HPDE6-E6E7 (cell line): ENCODE measurements around the gene ANAPC16.
"Not testable (repeated sequence)": the region's sequence is repeated elsewhere in the genome, so short reads cannot be mapped to it uniquely, and the experiment has no call there.

Experiments
- DNase-seq: peaks from one replicate; pipeline ENCODE4 v3.0.0; 2011; ENCODE audit warnings: missing footprints; ENCODE audit errors: extremely low spot score

ANAPC16 gene

GRCh38 chr10:72215611-72216549 is at the start of gene ANAPC16, which contains the start of gene ASCC1:
TSS of gene ANAPC16 (plus strand) at chr10:72216012. CDS start at chr10:72223915, 7,903 bp downstream.
TSS of gene ASCC1 (minus strand) at chr10:72216276. CDS start at chr10:72213298, 2,978 bp downstream.
- peak; percentile 87 for DNase-seq

GRCh38 chr10:72167118-72167517 is 48.7 kb upstream of the ANAPC16 start:
- DNase-seq: no peak

DNA sequence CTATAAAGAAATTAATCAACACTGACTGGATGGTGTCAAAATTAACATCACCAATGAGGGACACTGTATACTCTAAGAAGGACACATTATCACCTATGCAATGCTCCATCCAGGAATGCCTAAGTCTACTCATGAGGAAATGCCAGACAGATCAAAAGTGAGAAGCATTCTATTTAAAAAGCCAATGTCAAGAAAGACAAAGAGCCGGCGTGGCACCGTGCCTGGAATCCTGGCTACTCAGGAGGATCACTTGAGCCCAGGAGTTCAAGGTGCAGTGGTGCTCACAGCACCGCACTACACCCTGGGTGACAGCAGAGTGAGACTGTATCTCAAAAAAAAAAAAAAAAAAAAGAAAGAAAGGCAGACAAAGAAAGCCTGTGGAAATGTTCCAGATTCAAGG is 45.5 kb upstream of the ANAPC16 start:
- no peak for DNase-seq

GRCh38 chr10:72170733-72171132 is 45.1 kb upstream of the ANAPC16 start:
- no peak for DNase-seq

GRCh38 chr10:72171175-72171630 is 44.6 kb upstream of the ANAPC16 start:
- DNase-seq: peak; percentile 63

GRCh38 chr10:72173262-72173618 is 42.6 kb upstream of the ANAPC16 start:
- DNase-seq: no peak

DNA sequence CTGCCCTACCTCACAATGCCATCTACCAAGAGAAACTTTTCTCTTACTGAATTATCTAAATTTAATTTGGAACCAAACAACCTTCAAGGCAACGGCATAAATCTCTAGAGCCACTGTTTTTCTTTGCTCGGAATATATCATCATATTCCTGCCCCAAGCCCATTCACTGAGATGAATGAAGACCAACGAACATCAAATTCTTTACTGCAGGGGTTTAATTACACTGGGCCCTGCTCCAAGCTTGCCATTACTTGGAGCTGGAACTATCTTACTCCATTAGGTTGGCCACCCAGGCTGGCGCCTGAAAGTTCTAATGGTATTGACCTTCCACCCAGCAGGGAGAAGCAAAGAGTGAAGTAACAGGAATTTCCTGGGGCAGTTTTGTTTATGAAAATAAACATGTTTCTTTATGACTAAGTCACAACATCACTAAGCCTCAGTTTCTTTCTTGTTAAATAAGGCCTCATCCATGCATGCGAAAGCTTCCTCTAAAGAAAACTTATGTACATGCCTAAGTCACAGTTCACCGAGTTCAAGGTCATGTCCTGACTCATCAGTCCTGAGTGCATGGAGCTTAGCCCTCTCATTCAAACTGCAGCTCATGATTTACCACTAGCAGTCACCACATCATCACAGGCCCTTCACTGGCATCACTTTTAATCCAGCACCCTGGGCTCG is 42.1 kb upstream of the ANAPC16 start:
- DNase-seq: no peak

DNA sequence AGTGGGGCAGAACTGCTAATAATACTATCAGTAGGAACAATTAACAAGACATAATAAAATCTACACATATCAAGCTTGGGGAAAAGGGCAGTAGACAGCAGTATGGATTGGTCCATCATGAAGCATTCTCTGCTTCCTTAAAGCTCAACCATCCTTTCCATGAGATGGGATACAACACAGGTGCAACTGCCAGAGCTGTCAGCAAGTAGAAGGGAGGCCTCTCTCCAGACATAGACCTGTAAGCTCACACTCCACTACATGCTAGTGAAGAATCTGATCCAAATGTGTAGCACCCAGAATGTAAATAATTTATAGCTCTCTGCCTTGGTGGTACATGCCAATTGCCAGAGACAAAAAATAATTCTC is 41.5 kb upstream of the ANAPC16 start:
- no peak for DNase-seq

DNA sequence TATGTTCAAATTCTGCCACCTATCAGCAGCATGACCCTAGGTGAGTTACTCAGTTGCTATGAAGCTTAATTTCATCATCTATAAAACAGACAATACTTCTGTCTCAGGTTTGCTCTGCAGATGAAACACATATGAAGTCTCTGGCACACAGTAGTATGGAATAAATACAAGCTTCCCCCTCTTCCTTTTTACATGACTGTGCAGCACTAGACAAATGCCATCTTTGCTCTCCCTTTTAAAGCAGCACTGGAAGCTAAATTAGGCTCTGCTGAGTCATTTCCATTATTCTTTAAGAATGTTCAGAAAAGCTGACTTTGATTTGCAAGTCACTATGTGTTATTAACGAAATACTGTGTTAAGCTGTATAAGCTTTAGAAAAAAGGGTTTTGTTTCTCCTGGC is 40.7 kb upstream of the ANAPC16 start:
- no peak for DNase-seq

GRCh38 chr10:72176701-72177100 is 39.1 kb upstream of the ANAPC16 start:
- DNase-seq: no peak

DNA sequence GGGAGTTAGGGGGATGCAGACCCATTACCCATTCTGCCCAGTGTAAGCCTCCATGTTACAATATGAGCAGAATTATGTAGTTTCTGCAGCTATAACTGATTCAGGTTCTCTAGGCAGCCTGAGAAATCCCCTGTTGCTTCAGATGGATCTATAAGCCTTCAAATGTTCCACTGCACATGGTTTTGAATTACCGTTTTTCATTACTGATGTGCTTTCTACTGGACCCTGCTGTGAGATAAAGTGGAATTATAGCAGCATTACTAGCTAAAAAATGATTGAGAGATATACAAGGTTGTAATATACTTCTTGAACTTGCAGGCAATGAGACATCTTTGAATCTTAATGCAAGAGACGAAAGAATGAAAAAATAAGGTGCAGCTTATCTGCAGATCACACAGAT is 38.4 kb upstream of the ANAPC16 start:
- no peak for DNase-seq

GRCh38 chr10:72184156-72184555 is 31.7 kb upstream of the ANAPC16 start:
- DNase-seq: no peak

DNA sequence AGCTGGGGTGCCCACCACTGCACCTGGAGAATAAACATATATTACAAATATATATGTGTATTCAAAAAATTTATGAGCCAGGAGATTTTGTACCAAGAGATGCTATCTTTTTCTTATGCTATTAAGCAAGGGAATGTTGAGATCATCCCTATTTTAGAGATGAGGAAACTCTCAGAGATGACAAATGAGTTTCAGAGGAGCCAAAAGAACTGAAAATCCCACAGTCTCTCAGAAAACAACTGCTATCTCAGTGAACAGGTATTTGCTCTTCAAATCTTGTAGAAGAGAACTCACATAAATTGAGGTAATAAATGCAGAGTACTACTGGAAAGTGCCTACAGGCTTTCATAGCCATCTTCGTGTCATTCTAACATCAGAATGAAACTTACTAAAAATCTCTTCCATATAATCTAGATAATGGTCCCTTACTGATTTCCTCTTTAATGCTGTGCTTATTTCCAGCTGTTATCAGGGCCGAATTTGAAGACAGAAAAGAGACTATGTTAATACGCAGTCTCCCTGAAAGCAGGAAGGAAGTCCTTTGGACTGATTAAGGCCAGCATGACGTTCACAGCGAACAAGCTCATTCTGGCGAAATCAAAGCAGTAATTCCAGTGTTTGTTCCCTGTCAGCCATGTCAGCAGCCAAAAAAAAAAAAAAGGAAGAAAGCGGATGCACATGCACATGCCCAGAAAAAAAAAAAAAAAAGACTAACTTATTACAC is 29.4 kb upstream of the ANAPC16 start:
- no peak for DNase-seq

DNA sequence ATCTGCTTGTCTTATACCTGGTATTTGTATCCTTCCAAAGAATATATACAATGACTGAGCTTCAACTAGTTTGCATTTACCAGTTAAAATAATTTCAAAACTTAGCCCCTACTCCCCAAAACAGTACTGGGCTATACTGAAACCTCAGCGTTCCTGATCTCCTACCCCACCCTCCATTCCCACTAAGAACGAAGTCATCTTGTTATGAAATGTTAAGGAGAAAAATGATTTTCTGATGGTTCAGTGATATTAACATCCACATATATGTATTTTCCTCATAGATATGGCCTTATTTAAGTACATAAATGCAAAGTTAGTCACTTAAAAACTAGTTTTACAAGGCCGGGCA is 28.9 kb upstream of the ANAPC16 start:
- no peak for DNase-seq

DNA sequence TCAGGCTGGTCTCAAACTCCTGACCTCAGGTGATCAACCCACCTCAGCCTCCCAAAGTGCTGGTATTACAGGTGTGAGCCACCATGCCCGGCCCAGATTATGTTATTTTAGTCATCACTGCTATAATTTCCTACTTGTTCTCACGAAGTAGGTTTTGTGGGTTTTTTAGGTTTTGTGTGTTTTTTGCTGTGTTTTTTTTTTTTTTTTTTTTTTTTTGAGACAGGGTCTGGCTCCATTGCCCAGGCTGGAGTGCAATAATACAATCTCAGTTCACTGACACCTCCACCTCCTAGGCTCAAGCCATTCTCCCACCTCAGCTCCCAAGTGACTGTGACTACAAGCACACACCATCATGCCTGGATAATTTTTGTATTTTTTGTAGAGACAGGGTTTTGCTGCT is 20.9 kb upstream of the ANAPC16 start:
- no peak for DNase-seq

DNA sequence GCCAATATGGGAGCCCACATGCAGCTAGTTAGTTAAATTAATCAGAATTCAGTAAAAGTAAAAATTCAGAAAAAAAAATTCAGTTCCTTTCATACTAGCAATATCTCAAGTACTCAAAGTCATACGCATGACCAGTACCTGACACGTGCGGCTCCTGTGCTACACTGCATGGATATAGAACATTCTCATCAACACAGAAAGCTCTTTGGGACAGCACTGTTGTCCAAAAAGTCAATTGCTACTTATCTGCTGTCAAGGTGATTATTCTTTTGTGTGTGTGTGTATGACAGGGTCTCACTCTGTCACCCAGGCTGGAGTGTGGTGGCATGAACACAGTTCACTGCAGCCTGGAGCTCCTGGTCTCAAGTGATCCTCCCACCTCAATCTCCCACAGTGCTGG is 14.9 kb upstream of the ANAPC16 start:
- DNase-seq: no peak

GRCh38 chr10:72201293-72201692 is 14.5 kb upstream of the ANAPC16 start:
- DNase-seq: no peak

GRCh38 chr10:72204296-72204695 is 11.5 kb upstream of the ANAPC16 start:
- DNase-seq: no peak

GRCh38 chr10:72204724-72205123 is 11.1 kb upstream of the ANAPC16 start:
- DNase-seq: no peak

DNA sequence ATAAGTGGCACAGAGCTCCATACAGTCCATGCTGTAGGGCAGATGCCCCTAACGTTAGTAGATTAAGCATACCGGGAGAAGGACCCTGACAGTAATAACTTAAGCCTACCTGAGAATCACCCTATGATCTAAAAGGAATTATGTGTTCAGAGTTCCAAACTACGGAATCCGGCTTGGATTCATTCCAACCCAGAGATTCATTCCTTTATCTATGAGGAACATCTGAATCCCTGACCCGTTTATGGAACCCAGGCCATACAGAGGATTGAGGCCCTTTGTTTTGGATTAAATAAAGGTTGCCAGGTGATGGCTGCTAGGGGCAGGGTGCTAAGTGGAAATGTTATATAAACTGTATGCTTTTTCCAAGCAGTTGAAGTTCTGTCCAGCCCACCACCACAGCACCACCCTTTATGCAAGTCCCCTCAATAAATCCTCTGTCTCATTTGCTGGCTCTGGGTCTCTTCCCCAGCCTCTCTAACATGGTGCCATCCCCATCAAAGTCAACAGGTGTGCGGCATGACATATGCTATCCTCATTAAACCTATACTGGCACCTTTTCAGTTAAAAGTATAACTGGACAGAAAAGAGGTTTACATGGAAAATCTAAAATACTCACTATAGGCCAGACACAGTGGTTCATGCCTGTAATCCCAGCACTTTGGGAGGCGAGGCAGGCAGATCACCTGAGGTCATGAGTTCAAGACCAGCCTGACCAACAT is 9.1 kb upstream of the ANAPC16 start:
- DNase-seq: no peak

DNA sequence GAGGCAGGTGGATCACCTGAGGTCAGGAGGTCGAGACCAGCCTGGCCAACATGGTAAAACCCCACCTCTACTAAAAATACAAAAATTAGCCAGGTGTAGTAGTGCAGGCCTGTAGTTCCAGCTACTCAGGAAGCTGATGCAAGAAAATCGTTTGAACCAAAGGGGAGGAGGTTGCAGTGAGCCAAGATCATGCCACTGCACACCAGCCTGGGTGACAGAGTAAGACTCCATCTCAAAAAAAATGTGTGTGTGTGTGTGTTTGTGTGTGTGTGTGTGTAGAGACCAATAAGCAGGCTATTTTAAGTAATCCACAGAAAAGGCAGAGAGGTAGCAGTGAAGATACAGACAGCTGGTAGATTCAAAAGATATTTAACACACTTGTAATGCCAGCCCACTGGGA is 7.3 kb upstream of the ANAPC16 start:
- DNase-seq: not testable (repeated sequence)

- DNase-seq: not testable (repeated sequence)
These were observed 4.4 kb upstream of the ANAPC16 start for GRCh38 chr10:72211381-72211780.
